ENCODE results near the gene GNAL.

DNA sequence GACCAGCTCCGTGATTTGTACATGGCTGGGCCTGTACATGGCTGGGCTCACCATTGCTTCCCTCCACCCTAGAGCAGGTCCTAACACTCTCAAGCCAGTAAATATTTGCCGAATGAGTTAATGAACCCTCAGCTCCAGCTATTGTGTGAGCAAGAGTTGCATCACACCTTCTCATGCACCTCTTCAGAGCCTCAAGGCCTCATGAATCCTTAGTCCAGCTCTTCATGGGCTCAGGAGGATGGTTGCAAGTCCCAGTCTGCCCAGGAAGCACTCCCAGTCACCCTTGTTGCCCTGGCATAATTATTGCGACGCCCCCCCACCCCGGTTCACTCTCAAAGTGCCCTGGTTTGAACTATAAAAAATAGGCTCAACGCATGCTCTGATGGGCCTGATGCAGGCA is 30.1 kb upstream of the GNAL start:
- TF ChIP-seq, protein P1, sequence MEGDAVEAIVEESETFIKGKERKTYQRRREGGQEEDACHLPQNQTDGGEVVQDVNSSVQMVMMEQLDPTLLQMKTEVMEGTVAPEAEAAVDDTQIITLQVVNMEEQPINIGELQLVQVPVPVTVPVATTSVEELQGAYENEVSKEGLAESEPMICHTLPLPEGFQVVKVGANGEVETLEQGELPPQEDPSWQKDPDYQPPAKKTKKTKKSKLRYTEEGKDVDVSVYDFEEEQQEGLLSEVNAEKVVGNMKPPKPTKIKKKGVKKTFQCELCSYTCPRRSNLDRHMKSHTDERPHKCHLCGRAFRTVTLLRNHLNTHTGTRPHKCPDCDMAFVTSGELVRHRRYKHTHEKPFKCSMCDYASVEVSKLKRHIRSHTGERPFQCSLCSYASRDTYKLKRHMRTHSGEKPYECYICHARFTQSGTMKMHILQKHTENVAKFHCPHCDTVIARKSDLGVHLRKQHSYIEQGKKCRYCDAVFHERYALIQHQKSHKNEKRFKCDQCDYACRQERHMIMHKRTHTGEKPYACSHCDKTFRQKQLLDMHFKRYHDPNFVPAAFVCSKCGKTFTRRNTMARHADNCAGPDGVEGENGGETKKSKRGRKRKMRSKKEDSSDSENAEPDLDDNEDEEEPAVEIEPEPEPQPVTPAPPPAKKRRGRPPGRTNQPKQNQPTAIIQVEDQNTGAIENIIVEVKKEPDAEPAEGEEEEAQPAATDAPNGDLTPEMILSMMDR (IDR thresholded peaks at IDR 0.05), result no peak
- no peak for TF ChIP-seq POLR2AphosphoS5 (IDR thresholded peaks at IDR 0.05)
- TF ChIP-seq POLR2A (IDR thresholded peaks at IDR 0.05; ENCODE audit: low read depth), result no peak
- no peak for TF ChIP-seq EP300 (IDR thresholded peaks at IDR 0.05)
